Spleen (tissue), 11 donors: ENCODE measurements around the gene RRP7A. TPM values are rescaled to one million over a fixed set of nuclear protein-coding genes. Genes with fewer than 3 reads are reported as not detected.

Experiments
- DNase-seq: peaks from one replicate; pipeline ENCODE4 v3.0.0-alpha.2; 2020
- H3K27ac ChIP-seq, 8 donors: fragments of 200-600 bp; sonication (generic) in 7 of 8; 1 replicate in 4 of 8; 2 replicates in 4 of 8; pipeline versions ENCODE4 v1.5.0 to v1.8.0; 2016 to 2021; ENCODE audit warnings: inconsistent platforms in 4 of 8, mild to moderate bottlenecking in 4 of 8, moderate library complexity in 1 of 8
- H3K27me3 ChIP-seq, 7 donors: fragments of 200-600 bp; sonication (generic) in 6 of 7; replicated peaks in 1 of 7; 1 replicate in 4 of 7; 2 replicates in 3 of 7; pipeline versions ENCODE4 v1.5.0 to v1.8.0; 2016 to 2021; ENCODE audit warnings: inconsistent platforms in 3 of 7, mild to moderate bottlenecking in 1 of 7
- H3K36me3 ChIP-seq, 6 donors: fragments of 200-600 bp; sonication (generic) in 5 of 6; 1 replicate in 4 of 6; 2 replicates in 2 of 6; pipeline versions ENCODE4 v1.5.0 to v1.8.0; 2016 to 2021; ENCODE audit warnings: inconsistent platforms in 2 of 6
- H3K4me1 ChIP-seq, 6 donors: fragments of 200-600 bp; sonication (generic) in 5 of 6; 1 replicate in 3 of 6; 2 replicates in 3 of 6; pipeline versions ENCODE4 v1.5.0 to v1.8.0; 2016 to 2021; ENCODE audit warnings: inconsistent platforms in 3 of 6
- H3K4me3 ChIP-seq, 8 donors: fragments of 200-600 bp; sonication (generic) in 7 of 8; 1 replicate in 4 of 8; 2 replicates in 4 of 8; pipeline versions ENCODE4 v1.5.0 to v1.8.0; 2016 to 2021; ENCODE audit warnings: inconsistent platforms in 4 of 8, mild to moderate bottlenecking in 4 of 8, moderate library complexity in 2 of 8
- H3K9me3 ChIP-seq, 8 donors: fragments of 200-600 bp; sonication (generic) in 7 of 8; 1 replicate in 4 of 8; 2 replicates in 4 of 8; pipeline versions ENCODE4 v1.5.0 to v1.8.0; 2016 to 2021; ENCODE audit warnings: inconsistent platforms in 4 of 8
- CTCF ChIP-seq, 11 experiments: fragments of 200-600 bp in 7 of 11; fragments of 450-650 bp in 4 of 11; sonication (generic) in 4 of 11; IDR thresholded peaks in 8 of 11; conservative IDR thresholded peaks in 3 of 11; 1 replicate in 7 of 11; 2 replicates in 4 of 11; pipeline versions ENCODE4 v1.4.0 to v1.8.0; 2016 to 2021; ENCODE audit warnings: antibody characterized with exemption in 11 of 11, inconsistent platforms in 4 of 11, mild to moderate bottlenecking in 1 of 11
- POLR2A ChIP-seq, 3 donors: fragments of 450-650 bp; IDR thresholded peaks; one replicate each; pipeline ENCODE4 v1.5.1; 2017; ENCODE audit warnings: antibody characterized with exemption in 3 of 3, mild to moderate bottlenecking in 1 of 3
- POLR2AphosphoS5 ChIP-seq, 3 donors: sonication (generic); formaldehyde crosslinking; IDR thresholded peaks; one replicate each; pipeline ENCODE4 v1.5.1; 2017; ENCODE audit warnings: antibody characterized with exemption in 3 of 3
- WGBS, 5 donors: extraction: QIAGEN DNeasy Blood & Tissue Kit in 3 of 5; methylation state at CpG; one replicate each; pipeline versions ENCODE4 v1.1.5 to v1.1.7; 2013 to 2018; 5-methylcytosine and 5-hydroxymethylcytosine counted together
- intact Hi-C: fragments of 100-400 bp; cut with DNase I; formaldehyde crosslinking; loops from one replicate; pipeline ENCODE4 v1.15.0; 2023; ENCODE audit warnings: low total_unique reads
- polyA plus RNA-seq, 3 donors: library from polyadenylated mRNA; stranded (reverse); fragments of 200-250 nt; gene quantifications; one replicate each; pipeline ENCODE4 v1.2.1, GENCODE V29; 2013
- total RNA-seq, 7 donors: library from RNA; depleted of rRNA in 3 of 7; stranded (reverse); fragments of >200 nt in 3 of 7; fragmentation: NEBNext Ultra II Directional in 4 of 7; extraction: Animal tissue kit (Norgen Biotek cat#: 25700) in 4 of 7; gene quantifications; one replicate each; pipeline versions ENCODE4 v1.1.0 to v1.2.1, GENCODE V29; 2016 to 2021
- donor health status: healthy with polysubstance abuse.
- donor health status: DM: no; HTN: no; CAD: no; lungs with moderate emphysema.
- donor health status: DM: no; HTN: no; CAD: no.
- donor health status: Bipolar disorder and iron deficiency.
- donor health status: healthy.
- donor health status: DM: no; HTN: no; CAD: no.
- donor health status: DM: yes; HTN: yes; CAD: no.

The RRP7A gene
- total and polyA plus RNA-seq, 10 donors, result 8.9 to 47.4 (median 35.1) TPM

- Histone ChIP-seq H3K4me1 (peaks cover 0 to 5% (median 0%) of the 10 kb centered on the region in 6 donors), H3K27me3 (no peaks in the 10 kb centered on the region), H3K4me3 (no peak overlapping the region), H3K27ac (no peak overlapping the region), H3K9me3 (no peaks in the 10 kb centered on the region), H3K36me3 (no peaks in the 10 kb centered on the region)
- no peak for DNase-seq
- 74 to 81% (median 79%) methylated on average over 6 of the region's 6 CpGs for WGBS, 5 donors
- TF ChIP-seq POLR2A (IDR thresholded peaks at IDR 0.05) (no peak), CTCF (IDR thresholded peaks at IDR 0.05 in 8 of 11, conservative IDR thresholded peaks at IDR 0.05 in 3 of 11) (no peak), POLR2AphosphoS5 (IDR thresholded peaks at IDR 0.05) (no peak)
- intact Hi-C loops, result no loop called here
Observed at GRCh38 chr22:42493393-42493792, 26.2 kb downstream of the RRP7A start.

GRCh38 chr22:42492323-42492690 lies 27.3 kb downstream of the RRP7A start:
- WGBS, 5 donors, result 89 to 99% (median 96%) methylated on average over 5 to 18 of the region's 18 CpGs
- no peak overlapping the region for H3K27ac ChIP-seq
- no peaks in the 10 kb centered on the region for H3K27me3 ChIP-seq
- H3K4me3 ChIP-seq, result no peak overlapping the region
- no peak for DNase-seq
- H3K9me3 ChIP-seq, result no peaks in the 10 kb centered on the region
- TF ChIP-seq CTCF (IDR thresholded peaks at IDR 0.05 in 8 of 11, conservative IDR thresholded peaks at IDR 0.05 in 3 of 11), result no peak
- TF ChIP-seq POLR2A (IDR thresholded peaks at IDR 0.05), result no peak
- no peak for TF ChIP-seq POLR2AphosphoS5 (IDR thresholded peaks at IDR 0.05)
- intact Hi-C loops, result no loop called here
- H3K36me3 ChIP-seq, result no peaks in the 10 kb centered on the region
- peaks cover 0 to 5% (median 0%) of the 10 kb centered on the region in 6 donors for H3K4me1 ChIP-seq

- intact Hi-C loops, result no loop called here
- WGBS, 5 donors, result 63 to 81% (median 75%) methylated on average over 8 of the region's 8 CpGs
Observed at GRCh38 chr22:42490243-42490832, 29.3 kb downstream of the RRP7A start.

GRCh38 chr22:42489000-42489399 lies 30.6 kb downstream of the RRP7A start:
- no peaks in the 10 kb centered on the region for H3K9me3 ChIP-seq
- intact Hi-C loops, result no loop called here
- DNase-seq, result peak; percentile 15
- no peak overlapping the region for H3K4me3 ChIP-seq
- H3K27me3 ChIP-seq, result peaks cover 0 to 19% (median 0%) of the 10 kb centered on the region in 7 donors
- no peaks in the 10 kb centered on the region for H3K36me3 ChIP-seq
- WGBS, 5 donors, result 90 to 95% (median 92%) methylated on average over 10 of the region's 10 CpGs
- H3K27ac ChIP-seq, result no peak overlapping the region
- H3K4me1 ChIP-seq, result no peaks in the 10 kb centered on the region
- TF ChIP-seq POLR2AphosphoS5 (IDR thresholded peaks at IDR 0.05) (no peak), POLR2A (IDR thresholded peaks at IDR 0.05) (no peak), CTCF (IDR thresholded peaks at IDR 0.05 in 8 of 11, conservative IDR thresholded peaks at IDR 0.05 in 3 of 11) (no peak)

More at GRCh38 chr22:42490243-42490832, 29.3 kb downstream of the RRP7A start:
- Histone ChIP-seq H3K27ac (no peak overlapping the region), H3K9me3 (no peaks in the 10 kb centered on the region), H3K27me3 (peaks cover 0 to 6% (median 0%) of the 10 kb centered on the region in 7 donors), H3K4me3 (no peak overlapping the region), H3K4me1 (no peaks in the 10 kb centered on the region), H3K36me3 (no peaks in the 10 kb centered on the region)
- no peak for TF ChIP-seq POLR2AphosphoS5 (IDR thresholded peaks at IDR 0.05)
- no peak for TF ChIP-seq POLR2A (IDR thresholded peaks at IDR 0.05)
- TF ChIP-seq CTCF (IDR thresholded peaks at IDR 0.05 in 8 of 11, conservative IDR thresholded peaks at IDR 0.05 in 3 of 11), result no peak
- DNase-seq, result peak; percentile 19
